Right lobe of liver (tissue), 6 donors: ENCODE measurements around the gene RAP1GAP. TPM values are rescaled to one million over a fixed set of nuclear protein-coding genes. Genes with fewer than 3 reads are reported as not detected.

Experiments used
- ATAC-seq, 4 donors: fragments of 200-7000 bp; cut with Tn5 transposase; one replicate each; pipeline ENCODE4 v1.9.1; 2020; ENCODE audit warnings: mild to moderate bottlenecking in 4 of 4, moderate library complexity in 4 of 4
- DNase-seq, 3 donors: peaks; one replicate each; pipeline ENCODE4 v3.0.0-alpha.2; 2020
- H3K27ac ChIP-seq, 3 donors: fragments of 200-600 bp; one replicate each; pipeline ENCODE4 v1.8.0; 2022
- H3K27me3 ChIP-seq, 2 donors: fragments of 200-600 bp; one replicate each; pipeline ENCODE4 v1.8.0; 2022
- H3K36me3 ChIP-seq, 4 donors: fragments of 200-600 bp; sonication (generic) in 1 of 4; one replicate each; pipeline versions ENCODE4 v1.5.1 to v1.8.0; 2017 to 2022; ENCODE audit warnings: control low read depth in 1 of 4
- H3K4me1 ChIP-seq, 4 donors: fragments of 200-600 bp; sonication (generic) in 1 of 4; one replicate each; pipeline versions ENCODE4 v1.5.1 to v1.8.0; 2017 to 2022; ENCODE audit warnings: control low read depth in 1 of 4
- H3K4me3 ChIP-seq, 3 donors: fragments of 200-600 bp; one replicate each; pipeline ENCODE4 v1.8.0; 2022
- H3K9me3 ChIP-seq, 4 donors: fragments of 200-600 bp; sonication (generic) in 1 of 4; one replicate each; pipeline versions ENCODE4 v1.5.1 to v1.8.0; 2017 to 2022; ENCODE audit warnings: control low read depth in 1 of 4
- POLR2A ChIP-seq: fragments of 450-650 bp; IDR thresholded peaks from one replicate; pipeline ENCODE4 v1.6.1; 2017; ENCODE audit warnings: antibody characterized with exemption, mild to moderate bottlenecking
- WGBS: methylation state at CpG from one replicate; pipeline ENCODE4 v1.1.6; 2018; ENCODE audit warnings: low coverage, low lambda C conversion rate; ENCODE audit not compliant: insufficient coverage; ENCODE audit errors: missing lambda C conversion rate; 5-methylcytosine and 5-hydroxymethylcytosine counted together
- intact Hi-C, 2 donors: fragments of 100-400 bp; cut with DNase I; formaldehyde crosslinking; loops; one replicate each; pipeline versions ENCODE4 v1.11.2 to v1.14.1; 2022
- total RNA-seq, 6 experiments: library from RNA; depleted of rRNA in 2 of 6; stranded (reverse); fragments of >200 nt in 2 of 6; fragmentation: NEBNext Ultra II Directional in 3 of 6; extraction: Animal tissue kit (Norgen Biotek cat#: 25700) in 3 of 6; gene quantifications; one replicate each; pipeline versions ENCODE4 v1.1.0 to v1.2.4, GENCODE V29; 2016 to 2023
- TF ChIP-seq, protein P1 (sequence below), 4 donors: fragments of 200-600 bp in 3 of 4; fragments of 450-650 bp in 1 of 4; IDR thresholded peaks; one replicate each; pipeline versions ENCODE4 v1.5.1 to v1.8.0; 2016 to 2022; ENCODE audit warnings: antibody characterized with exemption in 4 of 4, mild to moderate bottlenecking in 2 of 4
- donor health status: DM: no; HTN: yes; CAD: no.
- donor health status: DM: no; HTN: no; CAD: no.
- donor health status: DM: no; HTN: no; CAD: no.
- donor health status: DM: no; HTN: yes; CAD: no.
- donor health status: DM: no; HTN: yes; CAD: no.

The RAP1GAP gene
- total RNA-seq, 6 experiments from 2014 or later, result 8.0 to 38.1 (median 22.2) TPM

DNA sequence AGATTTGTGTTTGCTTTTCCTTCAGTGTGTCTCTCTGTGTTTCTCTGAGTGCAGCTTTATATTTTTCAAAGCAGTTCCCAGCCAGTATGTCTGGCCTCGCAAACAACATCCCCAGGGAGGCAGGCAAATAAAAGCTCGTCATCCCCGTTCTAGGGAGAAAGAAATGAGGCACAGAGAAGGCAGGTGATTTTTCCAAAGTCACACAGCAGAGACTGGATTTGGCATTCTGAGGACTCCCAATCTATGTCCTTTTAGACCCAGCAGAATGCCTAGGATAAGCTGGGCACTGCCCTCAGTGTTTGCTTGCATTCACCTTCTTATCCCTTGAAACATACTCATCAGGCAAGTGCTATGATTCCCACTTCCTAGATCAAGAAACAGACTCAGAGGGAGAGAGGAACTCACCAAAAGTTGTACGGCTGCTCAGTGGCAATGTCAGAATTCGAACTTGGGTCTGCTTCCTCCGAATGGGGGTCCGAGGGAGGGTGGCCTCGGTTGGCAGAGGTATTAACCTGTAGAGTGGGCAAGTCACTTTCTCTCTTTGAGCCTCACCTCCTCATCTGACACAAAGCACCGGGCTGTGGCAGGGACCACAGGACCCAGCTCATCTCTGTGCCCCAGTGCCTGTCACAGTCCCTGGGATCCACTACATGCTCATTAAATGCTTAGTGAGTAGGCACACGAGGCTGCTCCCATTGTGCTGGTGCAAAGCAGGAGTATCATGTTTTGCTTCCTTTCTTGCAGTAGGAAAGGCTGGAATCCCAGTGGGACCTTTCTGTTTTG lies 4.2 kb downstream of the RAP1GAP start:
- ATAC-seq (no peak), DNase-seq (peak in 1 of 3 donors; percentile 19)
- Histone ChIP-seq H3K4me3 (no peak overlapping the region), H3K4me1 (peaks cover 0 to 21% (median 3%) of the 10 kb centered on the region in 4 donors), H3K36me3 (no peaks in the 10 kb centered on the region), H3K27me3 (no peaks in the 10 kb centered on the region), H3K9me3 (no peaks in the 10 kb centered on the region), H3K27ac (no peak overlapping the region)
- WGBS, result 84% methylated on average over 7 of the region's 10 CpGs
- TF ChIP-seq POLR2A, result no peak
- TF ChIP-seq, protein P1, sequence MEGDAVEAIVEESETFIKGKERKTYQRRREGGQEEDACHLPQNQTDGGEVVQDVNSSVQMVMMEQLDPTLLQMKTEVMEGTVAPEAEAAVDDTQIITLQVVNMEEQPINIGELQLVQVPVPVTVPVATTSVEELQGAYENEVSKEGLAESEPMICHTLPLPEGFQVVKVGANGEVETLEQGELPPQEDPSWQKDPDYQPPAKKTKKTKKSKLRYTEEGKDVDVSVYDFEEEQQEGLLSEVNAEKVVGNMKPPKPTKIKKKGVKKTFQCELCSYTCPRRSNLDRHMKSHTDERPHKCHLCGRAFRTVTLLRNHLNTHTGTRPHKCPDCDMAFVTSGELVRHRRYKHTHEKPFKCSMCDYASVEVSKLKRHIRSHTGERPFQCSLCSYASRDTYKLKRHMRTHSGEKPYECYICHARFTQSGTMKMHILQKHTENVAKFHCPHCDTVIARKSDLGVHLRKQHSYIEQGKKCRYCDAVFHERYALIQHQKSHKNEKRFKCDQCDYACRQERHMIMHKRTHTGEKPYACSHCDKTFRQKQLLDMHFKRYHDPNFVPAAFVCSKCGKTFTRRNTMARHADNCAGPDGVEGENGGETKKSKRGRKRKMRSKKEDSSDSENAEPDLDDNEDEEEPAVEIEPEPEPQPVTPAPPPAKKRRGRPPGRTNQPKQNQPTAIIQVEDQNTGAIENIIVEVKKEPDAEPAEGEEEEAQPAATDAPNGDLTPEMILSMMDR (IDR thresholded peaks at IDR 0.05), result no peak
- intact Hi-C loops, result loop anchor here (10.0 kb wide), 2 partner anchors 150 to 290 kb away; no protein-coding TSS in a partner anchor

- ATAC-seq, result no peak
- TF ChIP-seq POLR2A, result no peak
- TF ChIP-seq, protein P1 (IDR thresholded peaks at IDR 0.05), result no peak
- no peaks in the 10 kb centered on the region for H3K36me3 ChIP-seq
- peaks cover 0 to 13% (median 3%) of the 10 kb centered on the region in 4 donors for H3K4me1 ChIP-seq
- intact Hi-C loops, result loop anchor here (10.0 kb wide), 2 partner anchors 149 to 289 kb away; no protein-coding TSS in a partner anchor
- no peaks in the 10 kb centered on the region for H3K27me3 ChIP-seq
- H3K9me3 ChIP-seq, result no peaks in the 10 kb centered on the region
- 56% methylated on average over 10 of the region's 16 CpGs for WGBS
- no peak overlapping the region for H3K27ac ChIP-seq
- DNase-seq, result peak in 1 of 3 donors; percentile 38
- no peak overlapping the region for H3K4me3 ChIP-seq
Observed at GRCh38 chr1:21663951-21664805, 5.0 kb downstream of the RAP1GAP start.

DNA sequence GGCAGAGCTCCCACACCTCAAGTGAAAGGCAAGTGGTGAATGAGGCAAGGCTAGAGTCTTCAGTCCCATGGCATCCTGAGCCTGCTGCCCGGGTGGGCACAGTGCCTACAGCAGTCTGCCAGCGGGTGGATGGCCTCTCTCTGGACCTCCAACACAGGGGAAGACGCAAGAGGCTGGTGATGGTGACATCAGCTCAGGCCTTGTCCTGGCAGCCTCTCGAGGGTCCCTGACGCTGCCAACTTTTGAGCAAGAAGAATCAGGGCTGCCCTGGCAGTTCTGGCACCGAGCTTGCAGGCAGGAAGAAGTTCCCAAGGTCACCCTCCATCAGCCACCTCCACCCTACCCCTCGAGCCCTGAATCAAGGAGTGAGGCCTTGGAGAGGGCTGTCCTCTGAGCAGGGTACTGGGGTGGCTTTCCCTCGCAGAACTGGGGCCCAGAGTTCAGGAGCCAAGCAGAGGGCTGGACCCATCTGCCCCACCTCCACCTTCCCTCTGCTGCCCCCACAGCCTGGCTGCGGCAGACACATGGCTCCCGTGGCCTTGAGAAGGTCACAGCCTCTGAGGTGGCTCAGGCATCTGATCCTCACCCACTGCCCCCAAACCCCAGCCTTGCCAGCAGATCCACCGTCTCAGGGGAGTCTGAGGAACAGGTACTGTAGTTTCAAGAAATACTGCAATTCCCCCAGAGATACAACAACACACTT lies 5.8 kb downstream of the RAP1GAP start:
- TF ChIP-seq, protein P1 (IDR thresholded peaks at IDR 0.05), result no peak
- no peak for TF ChIP-seq POLR2A
- WGBS, result 43% methylated on average over 1 of the region's 11 CpGs
- Histone ChIP-seq H3K4me3 (no peak overlapping the region), H3K9me3 (no peaks in the 10 kb centered on the region), H3K4me1 (peaks cover 0 to 5% (median under 1%) of the 10 kb centered on the region in 4 donors), H3K36me3 (no peaks in the 10 kb centered on the region), H3K27ac (no peak overlapping the region), H3K27me3 (no peaks in the 10 kb centered on the region)
- intact Hi-C loops, result loop anchor here (10.0 kb wide), 2 partner anchors 149 to 289 kb away; no protein-coding TSS in a partner anchor
- DNase-seq (peak in 2 of 3 donors; percentile 10 to 29), ATAC-seq (no peak)
